ENCODE results near the gene GADD45A. TPM values are rescaled to one million over a fixed set of nuclear protein-coding genes. Genes with fewer than 3 reads are reported as not detected.

Gene GADD45A
- total and polyA plus RNA-seq, 4 donors = 26.3 to 57.9 (median 33.4) TPM

DNA sequence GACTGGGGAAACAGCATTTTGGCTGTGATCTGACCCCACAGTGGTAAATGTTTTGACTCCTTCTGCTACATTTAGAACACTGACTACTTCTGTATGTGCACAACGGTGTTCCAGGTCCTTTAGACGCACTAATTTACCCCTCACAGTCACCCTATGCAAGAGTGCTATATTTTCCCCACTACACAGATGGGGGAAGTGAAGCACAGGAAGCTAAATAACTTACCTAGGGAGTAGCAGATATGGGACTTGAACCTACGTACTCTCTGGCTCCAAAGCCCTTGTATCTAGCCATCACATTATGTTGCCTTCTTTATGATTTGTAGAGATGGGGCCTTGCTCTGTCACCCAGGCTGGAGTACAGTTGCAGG lies 49.3 kb downstream of the GADD45A start:
- Histone ChIP-seq H3K27me3 (ENCODE audit: control insufficient read depth in 4 of 4, insufficient read depth in 4 of 4, low read length in 3 of 4) (no peaks in the 10 kb centered on the region), H3K9ac (ENCODE audit: low read depth in 1 of 2, low read length in 2 of 2) (no peak overlapping the region), H3K4me1 (ENCODE audit: control insufficient read depth in 4 of 4, insufficient read depth in 4 of 4, low read length in 3 of 4) (peaks cover 4 to 15% (median 5%) of the 10 kb centered on the region in 4 donors), H3K27ac (ENCODE audit: low read depth in 1 of 2, low read length in 2 of 2) (no peak overlapping the region), H3K36me3 (ENCODE audit: control insufficient read depth in 4 of 4, insufficient read depth in 3 of 4, low read depth in 1 of 4, low read length in 3 of 4) (no peaks in the 10 kb centered on the region), H3K9me3 (ENCODE audit: control insufficient read depth in 4 of 4, low read length in 3 of 4) (no peaks in the 10 kb centered on the region), H3K4me3 (ENCODE audit: low read depth in 1 of 3, low read length in 3 of 3) (no peak overlapping the region)
- 84% methylated on average over 3 of the region's 3 CpGs for WGBS
- no peak for TF ChIP-seq CTCF (IDR thresholded peaks at IDR 0.05; ENCODE audit: low read depth, low read length, missing input control)
- TF ChIP-seq TAF1 (conservative IDR thresholded peaks at IDR 0.05) = no peak
- TF ChIP-seq EGR1 (IDR thresholded peaks at IDR 0.05; ENCODE audit: low read depth in 2 of 2) = no peak
- TF ChIP-seq HNF4A (conservative IDR thresholded peaks at IDR 0.05) = no peak
- no peak for TF ChIP-seq YY1 (IDR thresholded peaks at IDR 0.05)
- no peak for TF ChIP-seq FOXA2 (IDR thresholded peaks at IDR 0.05)
- no peak for TF ChIP-seq RAD21 (IDR thresholded peaks at IDR 0.05)
- no peak for TF ChIP-seq MAX (IDR thresholded peaks at IDR 0.05)
- TF ChIP-seq HNF4G (IDR thresholded peaks at IDR 0.05) = no peak
- no peak for TF ChIP-seq FOXA1 (IDR thresholded peaks at IDR 0.05)
- TF ChIP-seq RXRA (IDR thresholded peaks at IDR 0.05) = no peak
- TF ChIP-seq, protein P1, sequence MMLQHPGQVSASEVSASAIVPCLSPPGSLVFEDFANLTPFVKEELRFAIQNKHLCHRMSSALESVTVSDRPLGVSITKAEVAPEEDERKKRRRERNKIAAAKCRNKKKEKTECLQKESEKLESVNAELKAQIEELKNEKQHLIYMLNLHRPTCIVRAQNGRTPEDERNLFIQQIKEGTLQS (IDR thresholded peaks at IDR 0.05) = no peak
- no peak for TF ChIP-seq GABPA (IDR thresholded peaks at IDR 0.05 in 1 of 2, conservative IDR thresholded peaks at IDR 0.05 in 1 of 2)
- no peak for TF ChIP-seq SP1 (IDR thresholded peaks at IDR 0.05)
- TF ChIP-seq ZBTB33 (IDR thresholded peaks at IDR 0.05) = no peak
- no peak for TF ChIP-seq REST (IDR thresholded peaks at IDR 0.05)
- no peak for DNase-seq (ENCODE audit: low spot score)

DNA sequence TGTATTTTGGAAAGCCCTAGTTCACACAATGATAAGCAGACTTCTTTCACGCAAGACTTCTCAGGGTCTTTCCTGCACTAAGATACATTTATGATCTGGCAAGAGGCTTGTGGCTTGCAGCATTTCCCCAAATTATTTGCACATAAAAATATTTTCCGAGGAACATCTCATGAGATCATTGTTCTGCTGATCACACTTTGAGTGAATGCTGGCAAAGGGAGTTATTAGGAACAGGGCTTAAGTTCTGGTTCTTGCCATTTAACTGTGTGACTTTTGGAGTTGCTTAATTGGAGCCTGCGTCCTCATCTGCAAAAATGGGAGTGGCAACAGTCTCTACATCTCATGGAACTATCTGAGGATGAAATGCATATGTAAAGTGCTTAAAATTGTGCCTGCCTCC lies 50.2 kb downstream of the GADD45A start:
- no peak overlapping the region for H3K27ac ChIP-seq (ENCODE audit: low read depth in 1 of 2, low read length in 2 of 2)
- H3K27me3 ChIP-seq (ENCODE audit: control insufficient read depth in 4 of 4, insufficient read depth in 4 of 4, low read length in 3 of 4) = no peaks in the 10 kb centered on the region
- no peak for DNase-seq (ENCODE audit: low spot score)
- H3K9me3 ChIP-seq (ENCODE audit: control insufficient read depth in 4 of 4, low read length in 3 of 4) = no peaks in the 10 kb centered on the region
- TF ChIP-seq MAX (IDR thresholded peaks at IDR 0.05) (no peak), RAD21 (IDR thresholded peaks at IDR 0.05) (no peak), TAF1 (conservative IDR thresholded peaks at IDR 0.05) (no peak), CTCF (IDR thresholded peaks at IDR 0.05; ENCODE audit: low read depth, low read length, missing input control) (no peak)
- TF ChIP-seq, protein P1 (IDR thresholded peaks at IDR 0.05) = no peak
- no peak overlapping the region for H3K9ac ChIP-seq (ENCODE audit: low read depth in 1 of 2, low read length in 2 of 2)
- WGBS = 80% methylated on average over 3 of the region's 3 CpGs
- peaks cover 4 to 15% (median 5%) of the 10 kb centered on the region in 4 donors for H3K4me1 ChIP-seq (ENCODE audit: control insufficient read depth in 4 of 4, insufficient read depth in 4 of 4, low read length in 3 of 4)
- no peak overlapping the region for H3K4me3 ChIP-seq (ENCODE audit: low read depth in 1 of 3, low read length in 3 of 3)
- no peaks in the 10 kb centered on the region for H3K36me3 ChIP-seq (ENCODE audit: control insufficient read depth in 4 of 4, insufficient read depth in 3 of 4, low read depth in 1 of 4, low read length in 3 of 4)
